ENCODE measurements around the gene TTC9B.

GRCh38 chr19:40174092-40174491 lies 44.1 kb downstream of the TTC9B start:
- TF ChIP-seq CTCF (IDR thresholded peaks at IDR 0.05) = no peak
- TF ChIP-seq POLR2A (IDR thresholded peaks at IDR 0.05) = no peak
- TF ChIP-seq POLR2AphosphoS5 (IDR thresholded peaks at IDR 0.05) = no peak
